NCI-H748 (cell line): ENCODE data around the gene COL5A1.
A peak's percentile ranks its signal among the peaks of the same experiment; 100 is the strongest.

ENCODE experiments used
- DNase-seq: peaks from one replicate; lab custom pipeline; 2025; ENCODE audit not compliant: unreplicated experiment; lab: John Stamatoyannopoulos, UW

COL5A1 gene

GRCh38 chr9:134759913-134760312 lies 118.3 kb downstream of the COL5A1 start:
- DNase-seq, result no peak

- DNase-seq, result no peak
These were observed 119.3 kb downstream of the COL5A1 start for GRCh38 chr9:134760750-134761420.

GRCh38 chr9:134764473-134765269 lies 123.1 kb downstream of the COL5A1 start:
- DNase-seq, result no peak

GRCh38 chr9:134765785-134766184 lies 124.2 kb downstream of the COL5A1 start:
- no peak for DNase-seq

- no peak for DNase-seq
These were observed 125.0 kb downstream of the COL5A1 start for GRCh38 chr9:134766587-134766986.

GRCh38 chr9:134768332-134768708 lies 126.7 kb downstream of the COL5A1 start:
- DNase-seq, result no peak

GRCh38 chr9:134768709-134769351 lies 127.2 kb downstream of the COL5A1 start:
- no peak for DNase-seq

GRCh38 chr9:134770972-134771971 lies 129.7 kb downstream of the COL5A1 start:
- DNase-seq, result no peak

GRCh38 chr9:134772331-134772730 lies 130.7 kb downstream of the COL5A1 start:
- DNase-seq, result no peak

GRCh38 chr9:134773842-134774241 lies 132.2 kb downstream of the COL5A1 start:
- no peak for DNase-seq

GRCh38 chr9:134774410-134774809 lies 132.8 kb downstream of the COL5A1 start:
- DNase-seq, result no peak

- no peak for DNase-seq
These were observed 133.7 kb downstream of the COL5A1 start for GRCh38 chr9:134775081-134775951.

- DNase-seq, result no peak
These were observed 134.6 kb downstream of the COL5A1 start for GRCh38 chr9:134776080-134776796.

GRCh38 chr9:134777153-134777552 lies 135.6 kb downstream of the COL5A1 start:
- DNase-seq, result no peak

- no peak for DNase-seq
These were observed 136.6 kb downstream of the COL5A1 start for GRCh38 chr9:134778156-134778555.

- DNase-seq, result peak; percentile 46
These were observed 137.3 kb downstream of the COL5A1 start for GRCh38 chr9:134778841-134779411.

GRCh38 chr9:134779640-134780039 lies 138.0 kb downstream of the COL5A1 start:
- no peak for DNase-seq

- DNase-seq, result no peak
These were observed 140.1 kb downstream of the COL5A1 start for GRCh38 chr9:134781591-134782302.
